Limb (tissue), 2 donors: ENCODE results near the gene DDX4.
"Not testable (repeated sequence)": the region's sequence is repeated elsewhere in the genome, so short reads cannot be mapped to it uniquely, and the experiment has no call there.

Experiments
- DNase-seq, 2 donors: peaks; one replicate each; pipeline ENCODE4 v3.0.0-alpha.2; 2016; ENCODE audit errors: extremely low spot score in 2 of 2

Gene DDX4

DNA sequence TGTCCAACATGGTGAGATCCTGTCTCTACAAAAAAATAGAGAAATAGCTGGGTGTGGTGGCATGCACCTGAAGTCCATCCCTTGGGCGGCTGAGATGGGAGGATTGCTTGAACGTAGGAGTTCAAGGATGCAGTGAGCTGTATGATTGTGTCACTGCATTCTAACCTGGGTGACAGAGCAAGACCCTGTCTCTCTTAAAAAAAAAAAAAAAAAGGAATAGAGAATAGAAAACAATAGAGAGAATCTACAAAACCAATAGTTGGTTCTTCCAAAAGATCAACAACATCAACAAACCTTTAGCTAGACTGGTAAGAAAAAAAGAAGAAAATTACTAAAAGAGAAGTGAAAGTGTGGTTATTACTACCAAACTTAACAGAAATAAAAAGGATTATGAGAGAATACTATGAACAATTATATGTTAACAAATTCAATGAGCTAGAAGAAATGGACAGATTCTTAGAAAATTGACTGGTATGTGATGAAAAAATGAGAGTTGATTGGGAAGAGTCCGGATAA, 17.6 kb upstream of the DDX4 start:
- DNase-seq = no peak

- DNase-seq = no peak
Observed at GRCh38 chr5:55724281-55724680, 13.6 kb upstream of the DDX4 start.

- no peak for DNase-seq
Observed at GRCh38 chr5:55731848-55732247, 6.0 kb upstream of the DDX4 start.

- DNase-seq = no peak
Observed at GRCh38 chr5:55732585-55732984, 5.3 kb upstream of the DDX4 start.

- DNase-seq = no peak
Observed at GRCh38 chr5:55734658-55735057, 3.2 kb upstream of the DDX4 start.

- DNase-seq = no peak
Observed at GRCh38 chr5:55742778-55743177, 4.9 kb downstream of the DDX4 start.

DNA sequence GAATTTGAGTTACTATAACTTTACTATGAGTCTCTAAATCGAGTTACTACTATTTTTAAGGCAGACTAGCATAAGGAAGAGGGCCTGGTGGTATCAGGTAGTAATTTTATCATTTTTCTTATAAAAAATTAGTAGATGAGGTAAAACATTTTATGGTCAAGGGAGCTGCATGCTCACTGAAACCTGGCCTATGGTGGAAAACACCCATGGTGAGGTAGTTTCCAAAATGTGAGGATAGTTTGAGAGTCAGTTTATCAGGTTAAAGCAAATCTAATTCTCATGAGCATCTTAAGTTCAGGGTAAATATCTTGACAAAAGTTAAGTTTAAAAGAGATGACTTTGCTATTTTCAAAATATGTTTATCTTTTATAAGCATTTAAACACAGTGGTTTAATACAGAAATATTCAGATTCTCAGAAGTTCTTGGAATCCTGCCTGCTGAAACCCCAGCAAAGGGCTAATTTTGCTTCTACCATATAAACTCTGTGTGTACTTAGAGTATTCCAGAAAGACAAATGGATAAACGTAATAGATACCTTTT, 10.0 kb downstream of the DDX4 start:
- no peak for DNase-seq

DNA sequence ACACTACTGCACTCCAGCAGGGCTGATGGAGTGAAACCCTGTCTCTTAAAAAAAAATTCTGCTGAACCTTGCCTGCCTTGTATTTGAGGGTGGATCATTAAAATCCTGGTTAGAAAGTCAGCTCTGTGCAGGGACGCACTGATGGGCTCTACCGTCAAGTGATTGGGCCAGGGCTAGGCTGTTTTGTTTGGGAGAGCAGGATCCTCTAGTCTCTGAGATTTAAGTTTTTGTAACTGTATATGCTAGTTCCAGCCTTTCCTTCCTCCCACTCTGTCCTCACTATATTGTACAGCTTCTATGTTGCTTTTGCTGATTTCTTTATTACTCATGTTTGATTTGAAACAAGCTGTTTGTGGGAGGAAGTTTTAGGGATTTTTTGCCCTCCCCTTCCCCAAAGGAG, 11.5 kb downstream of the DDX4 start:
- no peak for DNase-seq

GRCh38 chr5:55750063-55750462, 12.2 kb downstream of the DDX4 start:
- DNase-seq = no peak

- DNase-seq = no peak
Observed at GRCh38 chr5:55750499-55750898, 12.6 kb downstream of the DDX4 start.

GRCh38 chr5:55758231-55758630, 20.4 kb downstream of the DDX4 start:
- no peak for DNase-seq

- no peak for DNase-seq
Observed at GRCh38 chr5:55758714-55759113, 20.9 kb downstream of the DDX4 start.

DNA sequence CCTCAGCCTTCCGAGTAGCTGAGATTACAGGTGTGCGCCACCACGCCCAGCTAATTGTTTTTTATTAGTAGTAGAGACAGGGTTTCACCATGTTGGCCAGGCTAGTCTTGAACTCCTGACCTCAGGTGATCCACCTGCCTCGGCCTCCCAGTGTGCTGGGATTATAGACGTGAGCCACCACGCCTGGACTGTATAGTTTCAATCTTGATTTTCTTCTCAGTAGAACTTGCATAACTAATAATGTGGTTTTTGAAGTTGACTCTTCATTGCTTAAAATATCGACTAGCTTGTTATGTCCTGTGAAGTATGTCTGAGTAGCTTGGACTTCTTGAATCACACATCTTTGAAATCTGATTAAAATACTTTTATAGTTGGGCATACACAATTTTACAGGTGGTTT, 23.9 kb downstream of the DDX4 start:
- not testable (repeated sequence) for DNase-seq

DNA sequence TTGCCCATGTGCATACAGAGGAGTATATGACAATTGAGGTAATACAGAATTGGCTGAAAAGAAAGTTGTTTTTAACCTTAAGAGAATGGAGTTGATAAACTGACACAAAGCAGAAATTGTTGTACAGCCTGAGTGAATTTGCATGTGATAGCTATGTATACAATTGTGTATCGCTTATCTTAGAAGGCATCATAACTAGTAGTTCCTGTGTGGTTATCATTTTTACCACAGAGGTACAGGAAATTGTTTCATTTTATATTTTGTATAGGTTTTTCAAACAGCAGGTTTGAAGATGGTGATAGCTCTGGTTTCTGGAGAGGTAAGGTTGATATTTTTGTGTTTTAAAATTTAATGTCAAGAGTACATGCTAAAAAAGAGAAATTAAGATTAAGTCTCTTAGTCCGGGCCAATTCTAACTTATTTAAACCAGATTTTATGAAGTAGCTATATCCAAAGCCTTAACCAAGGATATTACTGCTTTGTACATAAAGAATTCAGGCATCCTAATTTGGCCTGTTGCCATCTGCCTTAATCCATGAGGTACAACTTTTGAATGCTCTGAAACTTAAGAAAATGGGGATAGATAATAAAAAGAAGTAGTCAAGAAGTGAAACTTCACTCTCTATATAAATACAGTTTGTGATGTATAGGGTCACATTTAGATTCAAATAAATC, 26.0 kb downstream of the DDX4 start:
- no peak for DNase-seq

- no peak for DNase-seq
Observed at GRCh38 chr5:55768279-55768678, 30.4 kb downstream of the DDX4 start.

DNA sequence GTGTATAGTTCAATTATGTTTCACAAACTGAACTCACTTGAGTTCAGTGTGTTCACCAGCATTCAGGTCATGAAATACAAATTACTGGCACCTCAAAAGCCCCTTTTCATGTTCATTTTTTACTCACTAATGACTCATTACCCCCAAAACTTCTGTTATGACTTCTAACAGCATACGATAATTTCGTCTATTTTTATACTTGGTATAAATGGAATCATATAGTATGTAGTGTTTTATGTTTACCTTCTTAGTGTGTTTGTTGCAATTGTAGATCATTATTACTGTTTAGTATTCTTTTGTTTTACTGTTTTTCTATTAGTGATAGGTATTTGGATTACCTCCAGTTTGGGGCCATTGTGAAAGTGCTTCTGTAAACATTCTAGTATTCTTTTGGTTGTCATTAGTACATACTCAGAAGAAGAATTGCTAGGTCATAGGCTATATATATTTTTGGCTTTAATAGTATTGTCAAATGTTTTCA, 33.4 kb downstream of the DDX4 start:
- no peak for DNase-seq

- DNase-seq = no peak
Observed at GRCh38 chr5:55773057-55773456, 35.2 kb downstream of the DDX4 start.

DNA sequence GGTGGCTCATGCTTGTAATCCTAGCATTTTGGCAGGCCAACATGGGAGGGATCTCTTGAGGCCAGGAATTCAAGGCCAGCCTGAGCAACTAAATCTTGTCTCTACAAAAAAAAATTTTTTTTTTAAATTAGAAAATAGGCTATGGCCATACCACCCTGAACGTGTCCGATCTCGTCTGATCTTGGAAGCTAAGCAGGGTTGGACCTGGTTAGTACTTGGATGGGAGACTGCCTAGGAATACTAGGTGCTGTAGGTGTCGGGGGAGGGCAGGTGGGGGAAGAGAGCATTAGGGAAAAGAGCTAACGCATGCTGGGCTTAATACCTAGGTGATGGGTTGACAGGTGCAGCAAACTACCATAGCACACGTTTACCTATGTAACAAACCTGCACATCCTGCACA, 39.5 kb downstream of the DDX4 start:
- no peak for DNase-seq

DNA sequence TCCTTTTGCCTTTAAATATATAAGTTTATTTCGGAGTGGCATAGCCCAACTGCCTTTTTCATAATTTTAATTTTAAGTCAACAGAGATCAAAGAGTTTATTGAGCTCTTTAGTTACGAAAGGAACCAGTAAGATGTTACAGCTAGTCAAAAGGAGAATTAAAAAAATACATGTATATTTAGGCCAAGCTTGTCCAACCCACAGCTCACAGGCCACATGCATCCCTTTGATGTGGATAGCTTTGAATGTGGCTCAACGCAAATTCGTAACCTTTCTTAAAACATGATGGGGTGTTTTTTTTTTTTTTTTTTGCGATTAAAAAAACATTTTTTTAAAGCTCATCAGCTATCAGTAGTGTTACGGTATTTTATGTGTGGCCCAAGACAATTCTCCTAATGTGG, 63.1 kb downstream of the DDX4 start:
- no peak for DNase-seq

DNA sequence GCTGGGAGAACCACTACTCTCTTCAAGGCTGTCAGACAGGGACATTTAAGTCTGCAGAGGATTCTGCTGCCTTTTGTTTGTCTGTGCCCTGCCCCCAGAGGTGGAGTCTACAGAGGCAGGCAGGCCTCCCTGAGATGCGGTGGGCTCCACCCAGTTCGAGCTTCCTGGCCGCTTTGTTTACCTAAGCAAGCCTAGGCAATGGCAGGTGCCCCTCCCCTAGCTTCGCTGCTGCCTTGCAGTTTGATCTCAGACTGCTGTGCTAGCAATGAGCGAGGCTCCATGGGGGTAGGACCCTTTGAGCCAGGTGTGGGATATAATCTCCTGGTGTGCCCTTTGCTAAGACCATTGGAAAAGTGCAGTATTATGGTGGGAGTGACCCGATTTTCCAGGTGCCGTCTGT, 71.0 kb downstream of the DDX4 start:
- not testable (repeated sequence) for DNase-seq

GRCh38 chr5:55815939-55816338, 78.1 kb downstream of the DDX4 start:
- not testable (repeated sequence) for DNase-seq

GRCh38 chr5:55816342-55816741, 78.5 kb downstream of the DDX4 start:
- no peak for DNase-seq

DNA sequence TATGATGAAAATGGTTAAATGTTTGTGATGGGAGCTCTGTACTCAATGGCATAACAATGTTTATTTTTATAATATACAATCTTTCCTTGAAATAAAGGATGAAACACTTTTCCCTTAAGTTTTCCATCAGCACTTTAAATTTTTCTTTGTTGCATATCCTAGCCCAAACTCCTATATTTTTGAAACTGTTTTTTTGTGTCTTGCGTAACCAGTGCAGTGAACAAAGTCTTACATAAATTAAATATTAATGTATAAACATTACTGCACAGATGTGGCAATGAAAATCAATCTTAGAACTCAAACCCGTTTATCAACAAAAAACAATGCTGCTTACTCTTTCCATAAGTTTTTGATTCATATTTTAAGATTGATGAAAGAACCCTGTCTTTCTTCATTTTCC, 79.2 kb downstream of the DDX4 start:
- no peak for DNase-seq
